PC-9 (cell line): ENCODE results near the gene TBC1D8B. TPM values are rescaled to one million over a fixed set of nuclear protein-coding genes. Genes with fewer than 3 reads are reported as not detected.

Experiments used
- BruUV-seq: library from RNA; stranded (reverse); fragments of 400-500 nt; replicated peaks from 2 replicates; lab custom pipeline; 2021; lab: Mats Ljungman, UMichigan
- CTCF ChIA-PET: fragments of 300-600 bp; sonication (Branson Sonifier 250); formaldehyde crosslinking; loops from one replicate; lab custom pipeline; 2022; ENCODE audit warnings: antibody characterized with exemption; lab: Charles Lee
- POLR2A ChIA-PET: fragments of 300-600 bp; sonication (Branson Sonifier 250); formaldehyde crosslinking; loops from one replicate; lab custom pipeline; 2022; ENCODE audit warnings: antibody characterized with exemption; ENCODE audit not compliant: unreplicated experiment; lab: Charles Lee
- DNase-seq, 2 experiments: peaks; one replicate each; pipeline versions ENCODE4 v3.0.0 to v3.0.0-alpha.2; 2015 to 2022; ENCODE audit warnings: mixed read lengths in 1 of 2
- H2AFZ ChIP-seq: fragments of 200-600 bp; sonication (generic); 2 replicates; pipeline ENCODE4 v1.8.1; 2017; ENCODE audit warnings: antibody characterized with exemption
- H3F3A ChIP-seq: fragments of 200-600 bp; sonication (generic); 2 replicates; pipeline ENCODE4 v1.8.1; 2017; ENCODE audit warnings: antibody characterized with exemption, mild to moderate bottlenecking, low read depth; ENCODE audit not compliant: insufficient read depth
- H3K27ac ChIP-seq: fragments of 200-600 bp; sonication (generic); 2 replicates; pipeline ENCODE4 v1.6.1; 2016; ENCODE audit warnings: mixed run types
- H3K27me3 ChIP-seq: fragments of 200-600 bp; sonication (generic); 2 replicates; pipeline ENCODE4 v1.6.1; 2016; ENCODE audit warnings: low read depth, mixed run types; ENCODE audit not compliant: insufficient read depth
- H3K36me3 ChIP-seq: fragments of 200-600 bp; sonication (generic); 2 replicates; pipeline ENCODE4 v1.6.1; 2016; ENCODE audit warnings: low read depth, mixed run types
- H3K4me1 ChIP-seq: fragments of 200-600 bp; sonication (generic); replicated peaks from 2 replicates; pipeline ENCODE4 v1.6.1; 2016; ENCODE audit warnings: mixed run types; ENCODE audit not compliant: insufficient read depth
- H3K4me2 ChIP-seq: fragments of 200-600 bp; sonication (generic); 2 replicates; pipeline ENCODE4 v1.6.1; 2017; ENCODE audit warnings: mixed run types
- H3K4me3 ChIP-seq: fragments of 200-600 bp; sonication (generic); 2 replicates; pipeline ENCODE4 v1.6.1; 2016; ENCODE audit warnings: mixed run types
- H3K79me2 ChIP-seq: fragments of 200-600 bp; sonication (generic); 2 replicates; pipeline ENCODE4 v1.6.1; 2017; ENCODE audit warnings: low read depth, mixed run types
- H3K9me2 ChIP-seq: fragments of 200-600 bp; sonication (generic); 2 replicates; pipeline ENCODE4 v1.8.1; 2017; ENCODE audit warnings: mild to moderate bottlenecking; ENCODE audit not compliant: insufficient read depth
- H3K9me3 ChIP-seq: fragments of 200-600 bp; sonication (generic); 2 replicates; pipeline ENCODE4 v1.8.1; 2016; ENCODE audit warnings: low read depth; ENCODE audit not compliant: insufficient read depth
- H4K20me1 ChIP-seq: fragments of 200-600 bp; sonication (generic); 2 replicates; pipeline ENCODE4 v1.8.1; 2017; ENCODE audit not compliant: insufficient read depth
- CTCF ChIP-seq: fragments of 200-600 bp; sonication (generic); conservative IDR thresholded peaks from 2 replicates; pipeline ENCODE4 v1.6.1; 2017; ENCODE audit warnings: mixed run types, antibody characterized with exemption, mild to moderate bottlenecking, moderate library complexity
- EZH2 ChIP-seq: fragments of 200-600 bp; sonication (generic); IDR thresholded peaks from 2 replicates; pipeline ENCODE4 v1.8.0; 2017; ENCODE audit warnings: antibody characterized with exemption, low read depth
- intact Hi-C: fragments of 100-400 bp; cut with micrococcal nuclease; formaldehyde crosslinking; loops from one replicate; pipeline ENCODE4 v1.10.0; 2022; ENCODE audit not compliant: unreplicated experiment
- total RNA-seq: library from RNA; stranded (reverse); gene quantifications from 2 replicates; pipeline ENCODE4 v1.2.3, GENCODE V29; 2021

Gene TBC1D8B
- total RNA-seq, 1 experiment from 2014 or later: 5.3 TPM

- H3K9me2 ChIP-seq: no peaks in the 10 kb centered on the region
- BruUV-seq: no TSS peak
- CTCF ChIA-PET: interaction anchor here (0.5 to 1.3 kb wide), 4 partner anchors 62 to 774 kb away, joined by 3 to 9 read pairs (median 5); no protein-coding TSS in a partner anchor
- TF ChIP-seq EZH2 (no peak), CTCF (peak; percentile 51; the same call in 1 of the 2 replicates)
- no peak overlapping the region for H2AFZ ChIP-seq
- H3F3A ChIP-seq: peaks cover 7% of the 10 kb centered on the region; the same call in 1 of the 2 replicates
- POLR2A ChIA-PET: no interaction called here
- peak in 1 of 2 experiments; percentile 59 for DNase-seq
- H3K4me3 ChIP-seq: no peak overlapping the region
- no peaks in the 10 kb centered on the region for H3K27me3 ChIP-seq
- H3K27ac ChIP-seq: no peak overlapping the region
- no peaks in the 10 kb centered on the region for H4K20me1 ChIP-seq
- intact Hi-C loops: loop anchor here (5.0 to 10.0 kb wide), 5 partner anchors 99 to 1174 kb away; partner anchors contain the start of gene RBM41
- no peaks in the 10 kb centered on the region for H3K36me3 ChIP-seq
- peaks cover 41% of the 10 kb centered on the region for H3K4me1 ChIP-seq
- no peaks in the 10 kb centered on the region for H3K79me2 ChIP-seq
- H3K4me2 ChIP-seq: 0 out of 2 replicates have a peak overlapping the region, but pooled peaks have one; percentile 20
- H3K9me3 ChIP-seq: no peaks in the 10 kb centered on the region
These were observed 96.0 kb downstream of the TBC1D8B start for GRCh38 chrX:106898462-106898861.

GRCh38 chrX:106899276-106899675, 96.8 kb downstream of the TBC1D8B start:
- intact Hi-C loops: loop anchor here (5.0 to 10.0 kb wide), 5 partner anchors 98 to 1173 kb away; partner anchors contain the start of gene RBM41
- no peaks in the 10 kb centered on the region for H4K20me1 ChIP-seq

GRCh38 chrX:106899841-106900240, 97.4 kb downstream of the TBC1D8B start:
- H4K20me1 ChIP-seq: no peaks in the 10 kb centered on the region
- H3K79me2 ChIP-seq: no peaks in the 10 kb centered on the region
- H3K36me3 ChIP-seq: no peaks in the 10 kb centered on the region
- TF ChIP-seq EZH2: no peak
- TF ChIP-seq CTCF: no peak
- peaks cover 7% of the 10 kb centered on the region; the same call in 1 of the 2 replicates for H3F3A ChIP-seq
- DNase-seq: no peak
- no peak overlapping the region for H3K27ac ChIP-seq
- CTCF ChIA-PET: interaction anchor here (0.6 kb wide), 1 partner anchor 65 kb away, joined by 7 read pairs; no protein-coding TSS in a partner anchor
- intact Hi-C loops: loop anchor here (5.0 to 10.0 kb wide), 5 partner anchors 97 to 1172 kb away; partner anchors contain the start of gene RBM41
- no peaks in the 10 kb centered on the region for H3K27me3 ChIP-seq
- no peak overlapping the region for H3K4me3 ChIP-seq
- H2AFZ ChIP-seq: no peak overlapping the region
- H3K9me2 ChIP-seq: no peaks in the 10 kb centered on the region
- H3K4me1 ChIP-seq: peaks cover 36% of the 10 kb centered on the region
- POLR2A ChIA-PET: no interaction called here
- H3K9me3 ChIP-seq: no peaks in the 10 kb centered on the region
- no TSS peak for BruUV-seq
- no peak overlapping the region for H3K4me2 ChIP-seq

More at GRCh38 chrX:106899276-106899675, 96.8 kb downstream of the TBC1D8B start:
- no peak overlapping the region for H3K27ac ChIP-seq
- no peak for DNase-seq
- no peaks in the 10 kb centered on the region for H3K27me3 ChIP-seq
- H3K9me2 ChIP-seq: no peaks in the 10 kb centered on the region
- CTCF ChIA-PET: interaction anchor here (0.6 to 1.3 kb wide), 2 partner anchors 61 to 66 kb away, joined by 7 to 9 read pairs; no protein-coding TSS in a partner anchor
- no TSS peak for BruUV-seq
- H3K4me2 ChIP-seq: no peak overlapping the region
- no peaks in the 10 kb centered on the region for H3K9me3 ChIP-seq
- peaks cover 41% of the 10 kb centered on the region for H3K4me1 ChIP-seq
- no peak overlapping the region for H3K4me3 ChIP-seq
- no peak overlapping the region for H2AFZ ChIP-seq
- TF ChIP-seq CTCF: no peak
- no peak for TF ChIP-seq EZH2
- no peaks in the 10 kb centered on the region for H3K79me2 ChIP-seq
- POLR2A ChIA-PET: no interaction called here
- peaks cover 7% of the 10 kb centered on the region; the same call in 1 of the 2 replicates for H3F3A ChIP-seq
- no peaks in the 10 kb centered on the region for H3K36me3 ChIP-seq
